Small intestine (tissue), 7 donors: ENCODE data around the gene WSCD2. TPM values are rescaled to one million over a fixed set of nuclear protein-coding genes. Genes with fewer than 3 reads are reported as not detected.

Experiments
- DNase-seq, 2 donors: peaks; one replicate each; pipeline versions ENCODE4 v3.0.0 to v3.0.0-alpha.2; 2013
- FAIRE-seq: peaks from 2 replicates; lab custom pipeline; 2012; peaks lifted over from hg19 to GRCh38; lab: Jason Lieb, UNC
- H3K27ac ChIP-seq, 3 donors: one replicate each; pipeline ENCODE4 v1.5.1; 2013; ENCODE audit warnings: low read length in 2 of 3, mild to moderate bottlenecking in 2 of 3, control low read depth in 1 of 3, inconsistent platforms in 1 of 3, low read depth in 1 of 3, moderate library complexity in 1 of 3
- H3K27me3 ChIP-seq, 3 donors: one replicate each; pipeline ENCODE4 v1.6.1; 2013; ENCODE audit warnings: low read length in 3 of 3, inconsistent platforms in 1 of 3; ENCODE audit not compliant: control insufficient read depth in 3 of 3, insufficient read depth in 3 of 3
- H3K36me3 ChIP-seq, 3 donors: one replicate each; pipeline ENCODE4 v1.6.1; 2013; ENCODE audit warnings: low read length in 3 of 3, inconsistent platforms in 1 of 3, low read depth in 1 of 3, mild to moderate bottlenecking in 1 of 3, moderate library complexity in 1 of 3; ENCODE audit not compliant: control insufficient read depth in 3 of 3, insufficient read depth in 2 of 3
- H3K4me1 ChIP-seq, 3 donors: one replicate each; pipeline ENCODE4 v1.6.1; 2013; ENCODE audit warnings: low read length in 2 of 3, inconsistent platforms in 1 of 3, low read depth in 1 of 3, mild to moderate bottlenecking in 1 of 3, moderate library complexity in 1 of 3; ENCODE audit not compliant: control insufficient read depth in 3 of 3, insufficient read depth in 2 of 3
- H3K4me3 ChIP-seq, 3 donors: one replicate each; pipeline ENCODE4 v1.5.1; 2013; ENCODE audit warnings: low read length in 3 of 3, control low read depth in 1 of 3, inconsistent platforms in 1 of 3, low read depth in 1 of 3, mild to moderate bottlenecking in 1 of 3, moderate library complexity in 1 of 3
- H3K9me3 ChIP-seq, 2 donors: one replicate each; pipeline ENCODE4 v1.6.1; 2013; ENCODE audit warnings: low read depth in 1 of 2, low read length in 1 of 2; ENCODE audit not compliant: control insufficient read depth in 2 of 2, insufficient read depth in 1 of 2
- WGBS, 3 donors: extraction: QIAGEN DNeasy Blood & Tissue Kit; methylation state at CpG; one replicate each; pipeline ENCODE4 v1.1.7; 2013; 5-methylcytosine and 5-hydroxymethylcytosine counted together
- polyA plus RNA-seq, 4 donors: library from polyadenylated mRNA; stranded (reverse) in 3 of 4; unstranded in 1 of 4; fragments of 200-250 nt in 3 of 4; fragments of 120-200 nt in 1 of 4; gene quantifications; one replicate each; pipeline versions ENCODE4 v1.2.1 to v1.2.3, GENCODE V29; 2013
- donor health status: healthy with polysubstance abuse.
- donor health status: control.
- donor health status: control.
- donor health status: Bipolar disorder and iron deficiency.
- donor health status: healthy.

Gene WSCD2
- polyA plus RNA-seq, 4 donors = 1.1 to 1.2 TPM; not detected in 2

DNA sequence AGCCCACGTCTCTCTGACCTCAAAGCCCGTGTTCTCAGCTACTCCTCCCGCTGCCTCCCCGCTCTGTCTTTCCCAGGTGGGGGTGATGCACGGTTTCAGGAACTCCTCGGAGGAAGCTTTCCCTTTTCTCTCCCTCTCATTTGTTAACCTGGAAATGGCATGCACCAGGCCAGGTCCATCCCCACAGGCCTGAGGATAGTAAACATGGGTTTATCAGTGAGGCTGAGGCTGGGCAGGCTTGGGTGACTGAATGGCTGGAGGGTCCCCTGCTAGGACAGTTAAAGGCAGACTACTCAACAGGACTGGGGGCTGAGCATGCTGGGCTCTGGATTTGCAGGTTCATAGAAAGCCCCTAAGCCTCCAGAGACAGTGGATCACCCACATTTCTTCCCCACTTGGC lies 7.6 kb downstream of the WSCD2 start:
- Histone ChIP-seq H3K4me3 (no peak overlapping the region), H3K36me3 (no peaks in the 10 kb centered on the region), H3K4me1 (no peaks in the 10 kb centered on the region), H3K9me3 (no peaks in the 10 kb centered on the region), H3K27me3 (no peaks in the 10 kb centered on the region), H3K27ac (no peak overlapping the region)
- FAIRE-seq (no peak), DNase-seq (no peak)
- WGBS, 3 donors = 41 to 60% (median 55%) methylated on average over 6 of the region's 6 CpGs

DNA sequence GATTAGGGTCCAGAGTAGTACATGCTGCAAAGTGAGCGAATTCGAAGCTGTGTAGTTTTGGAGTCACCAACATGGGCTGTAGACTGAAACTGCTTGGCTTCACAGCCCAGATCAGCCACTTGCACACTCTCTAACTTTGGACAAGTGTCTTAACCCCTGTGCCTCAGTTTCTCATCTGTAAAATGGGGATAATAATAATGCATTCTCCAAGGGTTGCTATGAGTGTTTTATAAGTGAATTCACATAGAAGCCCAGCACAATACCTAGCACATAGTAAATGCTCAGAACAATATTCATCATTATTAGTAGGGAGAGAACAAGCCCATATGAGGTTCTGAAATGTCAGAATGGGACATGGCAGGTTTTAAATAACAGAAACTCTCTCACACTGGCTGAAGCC lies 10.4 kb downstream of the WSCD2 start:
- WGBS, 3 donors = 90 to 98% (median 95%) methylated on average over 2 of the region's 2 CpGs

DNA sequence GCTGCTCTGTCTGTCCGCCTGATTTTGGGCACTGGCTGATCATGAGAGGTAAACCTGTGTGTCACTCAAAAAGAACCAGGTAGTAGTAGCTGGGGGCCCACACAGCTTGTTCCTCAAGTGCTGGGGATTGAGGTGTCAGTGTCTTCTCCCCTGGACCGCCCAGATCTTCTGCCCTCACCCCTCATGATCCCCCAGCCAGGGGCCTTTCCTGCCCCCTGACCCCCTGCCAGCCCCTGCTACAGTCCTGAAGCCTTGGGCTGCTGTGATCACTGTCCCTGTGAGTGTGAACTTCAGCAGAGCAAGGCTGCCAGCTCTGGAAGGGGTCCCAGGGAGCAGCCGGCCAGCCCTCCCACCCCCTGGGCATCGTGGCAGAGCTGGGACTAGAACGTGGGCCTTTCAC lies 11.4 kb downstream of the WSCD2 start:
- FAIRE-seq = no peak
- Histone ChIP-seq H3K4me1 (no peaks in the 10 kb centered on the region), H3K27me3 (no peaks in the 10 kb centered on the region), H3K4me3 (no peak overlapping the region), H3K9me3 (no peaks in the 10 kb centered on the region), H3K36me3 (no peaks in the 10 kb centered on the region), H3K27ac (no peak overlapping the region)
- WGBS, 3 donors = 53 to 73% (median 63%) methylated on average over 5 of the region's 5 CpGs
- no peak for DNase-seq

More for the DNA sequence above, 10.4 kb downstream of the WSCD2 start:
- H3K9me3 ChIP-seq = no peaks in the 10 kb centered on the region
- no peaks in the 10 kb centered on the region for H3K27me3 ChIP-seq
- FAIRE-seq = no peak
- DNase-seq = no peak
- no peaks in the 10 kb centered on the region for H3K4me1 ChIP-seq
- no peak overlapping the region for H3K27ac ChIP-seq
- H3K4me3 ChIP-seq = no peak overlapping the region
- no peaks in the 10 kb centered on the region for H3K36me3 ChIP-seq

DNA sequence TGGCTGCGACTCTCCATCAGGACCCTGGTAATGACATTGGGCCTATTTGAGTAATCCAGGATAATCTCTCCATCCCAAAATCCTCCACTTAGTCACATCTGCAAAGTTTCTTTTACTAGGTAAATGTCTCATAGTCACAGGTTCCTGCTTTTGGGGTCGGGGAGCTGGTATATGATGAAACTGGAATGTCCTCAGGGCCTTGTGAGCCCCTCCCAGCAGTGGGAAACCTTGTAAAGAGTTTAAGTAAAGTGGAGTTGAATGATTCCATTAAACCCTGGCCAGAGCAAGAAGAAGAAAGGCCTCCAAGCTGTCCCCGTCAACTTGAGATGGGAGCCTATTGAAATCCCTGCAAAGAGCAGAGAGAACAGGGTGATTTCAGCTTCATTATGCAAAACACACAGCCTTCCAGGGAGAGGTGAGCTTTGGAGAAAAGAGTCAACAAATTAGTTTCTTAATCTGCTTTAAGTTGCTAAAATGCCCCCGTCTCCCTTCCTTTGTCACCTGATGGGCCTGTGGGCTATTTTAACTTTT lies 12.6 kb downstream of the WSCD2 start:
- no peak overlapping the region for H3K27ac ChIP-seq
- H3K9me3 ChIP-seq = no peaks in the 10 kb centered on the region
- no peaks in the 10 kb centered on the region for H3K36me3 ChIP-seq
- H3K27me3 ChIP-seq = no peaks in the 10 kb centered on the region
- 47 to 62% (median 52%) methylated on average over 4 of the region's 4 CpGs for WGBS, 3 donors
- H3K4me1 ChIP-seq = no peaks in the 10 kb centered on the region
- DNase-seq (no peak), FAIRE-seq (no peak)
- no peak overlapping the region for H3K4me3 ChIP-seq

DNA sequence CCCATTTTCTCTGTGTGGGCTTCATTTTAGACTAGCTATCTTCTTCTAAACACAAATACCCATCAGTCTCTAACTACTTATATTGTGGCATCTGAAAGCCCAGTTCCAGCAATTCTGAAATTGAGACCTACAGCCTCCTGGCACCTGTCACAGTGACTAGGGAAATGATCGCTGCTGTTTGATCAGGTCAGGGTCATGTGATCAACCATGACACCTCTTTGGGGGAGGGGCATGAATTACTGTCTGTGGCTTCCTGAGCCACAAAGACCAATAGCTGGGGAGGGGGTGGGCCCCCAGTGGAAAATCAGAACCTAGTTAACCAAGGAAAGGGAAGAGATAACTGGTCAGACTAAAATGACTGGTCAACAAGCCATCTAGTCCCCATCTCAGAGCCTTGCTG lies 14.1 kb downstream of the WSCD2 start:
- FAIRE-seq (no peak), DNase-seq (no peak)
- Histone ChIP-seq H3K27ac (no peak overlapping the region), H3K4me1 (no peaks in the 10 kb centered on the region), H3K27me3 (peaks cover 0 to 2% (median 0%) of the 10 kb centered on the region in 3 donors), H3K4me3 (no peak overlapping the region), H3K9me3 (no peaks in the 10 kb centered on the region), H3K36me3 (no peaks in the 10 kb centered on the region)
- WGBS, 3 donors = 20 to 57% (median 21%) methylated on average over 1 of the region's 1 CpG

DNA sequence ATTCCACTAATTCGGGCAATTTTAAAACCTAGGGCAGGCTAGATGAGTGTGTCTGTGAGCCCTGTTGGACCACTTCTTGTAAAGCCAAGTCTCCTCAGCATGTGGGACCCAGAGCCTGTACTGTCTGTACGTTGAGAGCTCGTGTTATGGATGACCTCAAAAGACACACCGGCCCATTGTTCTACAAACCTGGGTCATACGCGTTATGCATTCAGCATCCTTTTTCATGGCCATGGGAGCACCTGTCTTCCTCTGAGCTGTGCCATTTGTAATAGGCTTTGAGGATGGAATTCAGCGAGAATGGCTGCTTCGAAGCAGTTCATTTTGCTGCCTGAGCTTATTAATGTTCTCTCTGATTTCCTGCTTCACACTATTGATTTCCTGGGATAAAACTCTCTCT lies 15.0 kb downstream of the WSCD2 start:
- no peak for DNase-seq
- 71 to 77% (median 75%) methylated on average over 8 of the region's 8 CpGs for WGBS, 3 donors
- Histone ChIP-seq H3K9me3 (no peaks in the 10 kb centered on the region), H3K4me1 (no peaks in the 10 kb centered on the region), H3K27ac (no peak overlapping the region), H3K4me3 (no peak overlapping the region), H3K27me3 (peaks cover 0 to 2% (median 0%) of the 10 kb centered on the region in 3 donors), H3K36me3 (no peaks in the 10 kb centered on the region)
- no peak for FAIRE-seq

DNA sequence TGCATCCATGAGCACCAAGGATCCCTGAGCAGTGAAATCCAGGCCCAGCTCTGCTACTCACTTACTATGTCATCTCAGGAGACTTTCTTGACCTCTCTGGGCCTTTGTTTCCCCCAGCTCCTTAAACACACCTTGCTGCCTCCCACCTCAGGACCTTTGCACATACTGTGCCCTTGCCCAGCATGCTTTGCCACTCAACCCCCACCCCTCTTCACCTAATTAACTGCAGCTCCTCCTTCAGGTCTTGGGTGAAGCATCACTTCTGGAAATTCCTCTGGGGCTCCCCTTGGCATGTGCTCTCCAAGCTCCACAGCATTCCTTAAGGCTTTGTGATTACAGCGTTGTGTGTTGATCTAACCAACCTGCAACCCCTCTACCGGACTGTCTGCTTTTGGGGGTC lies 15.9 kb downstream of the WSCD2 start:
- Histone ChIP-seq H3K27me3 (peaks cover 0 to 2% (median 0%) of the 10 kb centered on the region in 3 donors), H3K4me1 (no peaks in the 10 kb centered on the region), H3K4me3 (no peak overlapping the region), H3K36me3 (no peaks in the 10 kb centered on the region), H3K9me3 (no peaks in the 10 kb centered on the region), H3K27ac (no peak overlapping the region)
- FAIRE-seq = no peak
- DNase-seq = no peak
- 51 to 73% (median 65%) methylated on average over 2 of the region's 2 CpGs for WGBS, 3 donors

DNA sequence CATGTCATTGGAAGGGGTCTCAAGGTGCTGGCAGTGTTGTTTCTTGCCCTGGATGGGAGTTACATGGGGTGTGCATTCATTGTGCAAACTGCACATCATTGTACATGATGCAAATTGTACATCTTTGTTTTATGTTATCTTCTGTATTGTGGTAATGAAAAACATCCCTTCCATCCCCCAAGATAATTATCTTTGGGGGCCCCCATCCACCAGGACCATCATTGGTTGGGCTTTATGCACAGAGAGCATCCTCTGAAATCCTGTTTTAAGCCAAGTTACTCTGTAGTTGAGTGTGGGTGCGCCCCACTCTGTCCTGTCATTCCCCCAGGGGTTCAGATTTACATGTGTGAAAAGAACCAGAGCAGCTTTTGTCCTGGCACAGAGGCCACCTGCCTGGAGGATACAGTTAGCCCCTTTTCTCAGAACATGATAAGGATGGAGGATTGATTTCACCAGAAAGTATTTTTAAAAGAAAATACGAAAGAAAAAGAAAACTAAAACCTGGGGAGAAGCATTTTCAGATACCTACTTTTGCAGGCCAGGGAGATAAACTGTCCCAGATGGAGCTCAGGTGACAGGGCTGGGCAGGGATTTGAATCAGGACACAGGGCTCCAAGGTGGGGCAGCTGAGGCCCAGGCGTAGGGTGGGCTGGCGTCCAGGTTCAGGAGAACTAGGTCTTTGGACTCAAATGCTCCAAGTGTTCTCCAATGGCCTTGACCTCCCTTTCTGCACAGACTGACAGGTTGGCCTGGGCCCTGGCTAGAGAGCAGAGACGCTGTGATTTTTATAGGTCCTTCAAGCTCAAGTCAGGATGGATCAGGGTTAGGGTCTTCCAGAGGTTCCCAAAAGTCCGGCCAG lies 17.2 kb downstream of the WSCD2 start:
- FAIRE-seq = no peak
- no peak overlapping the region for H3K27ac ChIP-seq
- no peak overlapping the region for H3K4me3 ChIP-seq
- WGBS, 3 donors = 45 to 59% (median 54%) methylated on average over 6 of the region's 6 CpGs
- DNase-seq = no peak
- no peaks in the 10 kb centered on the region for H3K36me3 ChIP-seq
- H3K27me3 ChIP-seq = peaks cover 0 to 4% (median 2%) of the 10 kb centered on the region in 3 donors
- no peaks in the 10 kb centered on the region for H3K4me1 ChIP-seq
- no peaks in the 10 kb centered on the region for H3K9me3 ChIP-seq
